ENCODE results near the gene COP1. TPM values are rescaled to one million over a fixed set of nuclear protein-coding genes. Genes with fewer than 3 reads are reported as not detected.
"Not testable (repeated sequence)": the region's sequence is repeated elsewhere in the genome, so short reads cannot be mapped to it uniquely, and the experiment has no call there.

COP1 gene
- total and polyA plus RNA-seq, 8 donors, result 12.3 to 33.1 (median 20.5) TPM

GRCh38 chr1:175984813-175985212 lies 222.3 kb downstream of the COP1 start:
- no peak for FAIRE-seq
- no peak overlapping the region for H3K4me3 ChIP-seq
- 18 to 21% methylated on average over 1 of the region's 1 CpG for WGBS, 2 donors

GRCh38 chr1:175984057-175984812 lies 222.9 kb downstream of the COP1 start:
- no peak for DNase-seq
- H3K4me3 ChIP-seq, result no peak overlapping the region
- H3K9me3 ChIP-seq, result no peaks in the 10 kb centered on the region
- no peak for TF ChIP-seq CTCF (IDR thresholded peaks at IDR 0.05)
- no peak for ATAC-seq
- intact Hi-C loops (cut with DNase I), result no loop called here
- FAIRE-seq, result no peak
- H3K27ac ChIP-seq, result no peak overlapping the region
- peaks cover 6 to 9% (median 7%) of the 10 kb centered on the region in 3 donors for H3K4me1 ChIP-seq
- H3K27me3 ChIP-seq, result no peaks in the 10 kb centered on the region
- H3K36me3 ChIP-seq, result peaks cover 0 to 20% (median 0%) of the 10 kb centered on the region in 3 donors
- WGBS, 2 donors, result 98% methylated on average over 12 of the region's 12 CpGs

More at GRCh38 chr1:175984813-175985212, 222.3 kb downstream of the COP1 start:
- no peaks in the 10 kb centered on the region for H3K27me3 ChIP-seq
- DNase-seq, result no peak
- peak in 3 of 4 donors; percentile 38 to 66 (median 63) for ATAC-seq
- H3K4me1 ChIP-seq, result peaks cover 6 to 9% (median 7%) of the 10 kb centered on the region in 3 donors
- peaks cover 0 to 20% (median 0%) of the 10 kb centered on the region in 3 donors for H3K36me3 ChIP-seq
- TF ChIP-seq CTCF (IDR thresholded peaks at IDR 0.05), result no peak
- H3K27ac ChIP-seq, result peak overlapping the region in 1 of 4 donors; percentile 10
- intact Hi-C loops (cut with DNase I), result no loop called here
- no peaks in the 10 kb centered on the region for H3K9me3 ChIP-seq

- H3K9me3 ChIP-seq; H3K4me3 ChIP-seq; H3K4me1 ChIP-seq; intact Hi-C loops (cut with DNase I); H3K27me3 ChIP-seq; FAIRE-seq; ATAC-seq; H3K27ac ChIP-seq; DNase-seq: not testable (repeated sequence)
- 98 to 100% methylated on average over 2 of the region's 2 CpGs for WGBS, 2 donors
- H3K36me3 ChIP-seq, result peaks cover 0 to 18% (median 0%) of the 10 kb centered on the region in 3 donors
Measured at GRCh38 chr1:175983363-175983762, 223.7 kb downstream of the COP1 start.

GRCh38 chr1:175981128-175981527 lies 226.0 kb downstream of the COP1 start:
- ATAC-seq (no peak), DNase-seq (no peak), FAIRE-seq (no peak)
- H3K4me3 ChIP-seq, result no peak overlapping the region
- intact Hi-C loops (cut with DNase I), result no loop called here
- H3K27ac ChIP-seq, result no peak overlapping the region
- no peak for TF ChIP-seq CTCF (IDR thresholded peaks at IDR 0.05)
- H3K9me3 ChIP-seq, result no peaks in the 10 kb centered on the region
- peaks cover 6 to 13% (median 9%) of the 10 kb centered on the region in 3 donors for H3K4me1 ChIP-seq
- H3K36me3 ChIP-seq, result peaks cover 0 to 16% (median 0%) of the 10 kb centered on the region in 3 donors
- no peaks in the 10 kb centered on the region for H3K27me3 ChIP-seq

GRCh38 chr1:175978926-175979325 lies 228.2 kb downstream of the COP1 start:
- TF ChIP-seq CTCF (IDR thresholded peaks at IDR 0.05), result no peak
- FAIRE-seq (no peak), ATAC-seq (no peak), DNase-seq (no peak)
- Histone ChIP-seq H3K9me3 (no peaks in the 10 kb centered on the region), H3K4me1 (peaks cover 0 to 6% (median 0%) of the 10 kb centered on the region in 3 donors), H3K27ac (no peak overlapping the region), H3K27me3 (no peaks in the 10 kb centered on the region), H3K36me3 (peaks cover 0 to 12% (median 0%) of the 10 kb centered on the region in 3 donors), H3K4me3 (no peak overlapping the region)
- intact Hi-C loops (cut with DNase I), result no loop called here
- 99 to 100% methylated on average over 1 of the region's 1 CpG for WGBS, 2 donors
